ENCODE measurements around the gene FSD1L.

The FSD1L gene

GRCh38 chr9:105413525-105413924, 34.3 kb upstream of the FSD1L start:
- H3K27ac ChIP-seq = no peak overlapping the region
- TF ChIP-seq ZFX (IDR thresholded peaks at IDR 0.05) (no peak), CTCF (conservative IDR thresholded peaks at IDR 0.05) (peak; percentile 44)

GRCh38 chr9:105414947-105415661, 32.7 kb upstream of the FSD1L start:
- TF ChIP-seq CTCF (conservative IDR thresholded peaks at IDR 0.05) = peak; percentile 91
- TF ChIP-seq ZFX (IDR thresholded peaks at IDR 0.05) = no peak
- no peak overlapping the region for H3K27ac ChIP-seq

GRCh38 chr9:105415662-105415980, 32.2 kb upstream of the FSD1L start:
- peak; percentile 35 for TF ChIP-seq CTCF (conservative IDR thresholded peaks at IDR 0.05)
- TF ChIP-seq ZFX (IDR thresholded peaks at IDR 0.05) = no peak
- no peak overlapping the region for H3K27ac ChIP-seq

- no peak for TF ChIP-seq CTCF (conservative IDR thresholded peaks at IDR 0.05)
- TF ChIP-seq ZFX (IDR thresholded peaks at IDR 0.05) = no peak
- no peak overlapping the region for H3K27ac ChIP-seq
These were observed 31.0 kb upstream of the FSD1L start for GRCh38 chr9:105416840-105417239.

GRCh38 chr9:105418588-105419500, 29.0 kb upstream of the FSD1L start:
- TF ChIP-seq ZFX (IDR thresholded peaks at IDR 0.05) (no peak), CTCF (conservative IDR thresholded peaks at IDR 0.05) (no peak)
- H3K27ac ChIP-seq = no peak overlapping the region

GRCh38 chr9:105419816-105420597, 27.8 kb upstream of the FSD1L start:
- no peak overlapping the region for H3K27ac ChIP-seq
- no peak for TF ChIP-seq ZFX (IDR thresholded peaks at IDR 0.05)
- TF ChIP-seq CTCF (conservative IDR thresholded peaks at IDR 0.05) = no peak
